Common myeloid progenitor, CD34-positive (primary cell): ENCODE measurements around the gene TBRG1.

Source experiments
- CTCF ChIA-PET: fragments of 350-600 bp; sonication (Branson Sonifier 250); formaldehyde crosslinking; loops from one replicate; lab custom pipeline; 2021; ENCODE audit warnings: antibody characterized with exemption; lab: Charles Lee
- POLR2A ChIA-PET: fragments of 350-600 bp; sonication (Branson Sonifier 250); formaldehyde crosslinking; loops from one replicate; lab custom pipeline; 2021; ENCODE audit warnings: antibody characterized with exemption; lab: Charles Lee
- DNase-seq, 3 donors: peaks; one replicate each; pipeline versions ENCODE4 v3.0.0 to v3.0.0-alpha.2; 2013
- H3K27ac ChIP-seq, 2 experiments: 1 replicate in 1 of 2; 2 replicates in 1 of 2; pipeline ENCODE4 v1.7.0; 2013; ENCODE audit warnings: inconsistent platforms in 2 of 2, low read length in 2 of 2, mild to moderate bottlenecking in 2 of 2, low read depth in 1 of 2, moderate library complexity in 1 of 2; ENCODE audit not compliant: severe bottlenecking in 2 of 2, insufficient read depth in 1 of 2, poor library complexity in 1 of 2
- H3K27me3 ChIP-seq, 5 experiments: replicated peaks in 2 of 5; 1 replicate in 3 of 5; 2 replicates in 2 of 5; pipeline versions ENCODE4 v1.6.1 to v1.7.0; 2013; ENCODE audit warnings: low read length in 4 of 5, mild to moderate bottlenecking in 2 of 5, moderate library complexity in 2 of 5, inconsistent platforms in 1 of 5; ENCODE audit not compliant: insufficient read depth in 5 of 5, control insufficient read depth in 4 of 5
- H3K36me3 ChIP-seq, 4 experiments: 1 replicate in 2 of 4; 2 replicates in 2 of 4; pipeline versions ENCODE4 v1.6.1 to v1.7.0; 2013; ENCODE audit warnings: low read length in 3 of 4, control low read depth in 1 of 4, mild to moderate bottlenecking in 1 of 4; ENCODE audit not compliant: control insufficient read depth in 4 of 4, insufficient read depth in 4 of 4
- H3K4me1 ChIP-seq, 4 experiments: 1 replicate in 3 of 4; 2 replicates in 1 of 4; pipeline versions ENCODE4 v1.6.1 to v1.7.1; 2013; ENCODE audit warnings: low read length in 3 of 4, mild to moderate bottlenecking in 3 of 4, control low read depth in 1 of 4, inconsistent platforms in 1 of 4, moderate library complexity in 1 of 4; ENCODE audit not compliant: control insufficient read depth in 4 of 4, insufficient read depth in 4 of 4; ENCODE audit errors: control extremely low read depth in 1 of 4
- H3K4me3 ChIP-seq, 7 experiments: 1 replicate in 4 of 7; 2 replicates in 3 of 7; pipeline versions ENCODE4 v1.5.1 to v1.7.0; 2013; ENCODE audit warnings: mild to moderate bottlenecking in 7 of 7, low read length in 6 of 7, moderate library complexity in 6 of 7, inconsistent platforms in 2 of 7, low read depth in 2 of 7, control low read depth in 1 of 7; ENCODE audit not compliant: insufficient read depth in 4 of 7, control insufficient read depth in 1 of 7; ENCODE audit errors: extremely low read depth in 1 of 7
- H3K9me3 ChIP-seq, 5 experiments: 1 replicate in 4 of 5; 2 replicates in 1 of 5; pipeline versions ENCODE4 v1.6.1 to v1.7.1; 2013; ENCODE audit warnings: low read length in 4 of 5, mild to moderate bottlenecking in 2 of 5, inconsistent platforms in 1 of 5, low read depth in 1 of 5, moderate library complexity in 1 of 5; ENCODE audit not compliant: control insufficient read depth in 4 of 5, insufficient read depth in 2 of 5; ENCODE audit errors: control extremely low read depth in 1 of 5
- WGBS: methylation state at CpG from one replicate; pipeline ENCODE4 v1.1.5; 2013; ENCODE audit not compliant: insufficient coverage; 5-methylcytosine and 5-hydroxymethylcytosine counted together

Gene TBRG1

GRCh38 chr11:124612045-124612444 is 10.6 kb upstream of the TBRG1 start:
- no peak overlapping the region for H3K4me3 ChIP-seq
- no peaks in the 10 kb centered on the region for H3K27me3 ChIP-seq
- H3K27ac ChIP-seq, result no peak overlapping the region
- ChIA-PET POLR2A (no interaction called here), CTCF (no interaction called here)
- peak in 2 of 3 donors; percentile 43 to 61 for DNase-seq
- H3K9me3 ChIP-seq, result no peaks in the 10 kb centered on the region
- H3K4me1 ChIP-seq, result peaks cover 0 to 12% (median 4%) of the 10 kb centered on the region in 4 experiments
- 80% methylated on average over 1 of the region's 3 CpGs for WGBS
- H3K36me3 ChIP-seq, result no peaks in the 10 kb centered on the region

DNA sequence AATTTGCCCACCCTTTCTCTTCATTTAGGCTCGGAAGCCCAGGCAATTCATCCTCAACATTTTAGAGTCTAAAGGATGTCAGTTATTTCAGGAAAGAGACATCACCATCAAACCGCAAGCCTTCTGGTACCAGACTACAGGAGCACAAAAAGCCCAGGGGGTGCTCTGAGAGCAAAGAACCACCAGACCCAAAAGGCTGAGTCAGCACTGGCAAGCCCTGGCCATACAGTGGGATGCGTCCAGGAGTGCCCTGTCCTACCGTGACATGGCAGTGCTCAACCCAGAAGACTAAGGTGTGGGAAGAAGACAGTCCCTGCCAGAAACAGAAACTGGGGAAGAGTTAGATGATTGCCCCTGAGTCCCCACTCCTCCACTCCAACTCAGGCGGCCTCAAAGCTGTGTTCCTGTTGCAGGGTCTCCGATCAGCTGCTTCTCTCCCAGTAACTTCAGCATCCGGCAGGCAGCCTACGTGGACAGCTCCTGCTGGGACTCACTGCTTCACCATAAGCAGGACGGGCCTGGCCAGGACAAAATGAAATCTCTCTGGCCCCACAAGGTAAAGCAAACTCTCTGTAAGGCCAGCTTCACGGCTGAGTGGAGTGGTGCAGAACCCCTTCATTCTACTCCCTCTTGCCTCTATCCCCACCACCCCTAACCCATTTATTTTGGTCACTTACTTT is 10.0 kb upstream of the TBRG1 start:
- no peak overlapping the region for H3K4me3 ChIP-seq
- peaks cover 0 to 12% (median 3%) of the 10 kb centered on the region in 4 experiments for H3K4me1 ChIP-seq
- no peak overlapping the region for H3K27ac ChIP-seq
- no peak for DNase-seq
- 97% methylated on average over 7 of the region's 10 CpGs for WGBS
- CTCF ChIA-PET, result no interaction called here
- POLR2A ChIA-PET, result no interaction called here
- H3K9me3 ChIP-seq, result no peaks in the 10 kb centered on the region
- H3K36me3 ChIP-seq, result no peaks in the 10 kb centered on the region
- no peaks in the 10 kb centered on the region for H3K27me3 ChIP-seq

DNA sequence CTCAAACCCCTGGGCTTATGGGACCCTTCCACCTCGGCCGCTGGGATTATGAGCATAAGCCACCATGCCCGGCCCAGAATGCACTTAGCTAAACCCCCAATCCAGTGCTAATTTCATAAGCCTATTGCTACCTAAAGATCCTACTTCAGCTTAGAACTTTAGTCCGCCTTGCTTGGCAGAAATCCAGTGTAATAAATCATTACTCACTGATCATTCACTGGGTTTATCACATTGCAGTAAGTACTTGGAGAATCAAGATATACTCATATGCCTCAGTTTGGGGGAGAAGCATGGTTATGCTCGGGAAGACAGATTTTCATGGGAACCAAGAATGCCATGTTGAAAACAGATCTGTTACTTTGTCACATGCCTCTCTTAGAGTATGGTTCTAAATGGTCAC is 3.8 kb upstream of the TBRG1 start:
- CTCF ChIA-PET, result interaction anchor here (0.6 to 1.9 kb wide), 3 partner anchors 12 to 149 kb away, joined by 3 to 5 read pairs (median 3); no protein-coding TSS in a partner anchor
- H3K4me3 ChIP-seq, result no peak overlapping the region
- H3K27me3 ChIP-seq, result peaks cover 0 to 2% (median 0%) of the 10 kb centered on the region in 5 experiments
- H3K27ac ChIP-seq, result no peak overlapping the region
- H3K9me3 ChIP-seq, result no peaks in the 10 kb centered on the region
- no peak for DNase-seq
- POLR2A ChIA-PET, result no interaction called here
- WGBS, result 91% methylated on average over 5 of the region's 5 CpGs
- H3K36me3 ChIP-seq, result no peaks in the 10 kb centered on the region
- H3K4me1 ChIP-seq, result peaks cover 6 to 17% (median 13%) of the 10 kb centered on the region in 4 experiments

DNA sequence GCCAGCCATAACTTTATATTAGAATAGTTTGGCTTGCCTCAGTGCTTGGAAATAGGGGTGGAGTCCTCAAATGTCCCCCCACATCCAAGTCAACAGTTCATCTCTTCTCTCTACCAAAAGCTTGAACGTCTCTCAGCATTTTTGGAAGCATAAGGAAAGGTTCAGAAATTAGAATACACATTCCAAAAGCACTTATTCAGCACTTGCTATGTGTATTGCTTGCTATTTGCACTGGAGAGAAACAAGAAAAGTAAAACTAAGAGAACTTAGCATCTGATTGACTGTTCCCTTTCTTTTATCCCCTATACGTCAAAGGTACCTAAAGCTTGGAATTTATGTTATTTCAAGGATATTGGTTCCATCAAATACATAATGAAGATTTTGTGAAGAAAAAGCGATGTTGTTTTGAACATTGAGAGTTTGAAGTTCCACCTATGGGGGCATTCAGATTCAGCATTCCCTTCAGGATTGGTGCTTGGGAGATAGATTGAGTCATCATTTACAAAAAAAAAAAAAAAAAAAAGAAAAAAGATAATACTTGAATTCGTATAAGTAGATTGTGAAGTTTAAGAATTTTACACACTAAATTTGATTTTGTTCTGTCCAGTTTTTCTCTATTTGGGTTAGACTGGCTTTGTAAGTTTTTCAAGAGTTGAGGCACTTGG is 1.3 kb downstream of the TBRG1 start:
- Histone ChIP-seq H3K9me3 (no peaks in the 10 kb centered on the region), H3K4me1 (peaks cover 8 to 19% (median 16%) of the 10 kb centered on the region in 4 experiments), H3K27me3 (peaks cover 0 to 2% (median 0%) of the 10 kb centered on the region in 5 experiments), H3K4me3 (peak overlapping the region in 6 of 7 experiments; percentile 86 to 97 (median 93)), H3K36me3 (peaks cover 8 to 36% (median 27%) of the 10 kb centered on the region in 4 experiments), H3K27ac (peak overlapping the region in 1 of 2 experiments; percentile 94)
- no peak for DNase-seq
- no CpG with 5 or more reads among the region's 4 CpGs for WGBS
- ChIA-PET CTCF (interaction anchor here (1.4 to 3.0 kb wide), 3 partner anchors 9 to 213 kb away, joined by 4 to 24 read pairs (median 4); no protein-coding TSS in a partner anchor), POLR2A (no interaction called here)

GRCh38 chr11:124625504-124626168 is 3.0 kb downstream of the TBRG1 start:
- ChIA-PET CTCF (interaction anchor here (0.9 to 1.7 kb wide), 4 partner anchors 10 to 35 kb away, joined by 3 to 8 read pairs (median 4); no protein-coding TSS in a partner anchor), POLR2A (no interaction called here)
- Histone ChIP-seq H3K4me3 (no peak overlapping the region), H3K4me1 (peaks cover 8 to 19% (median 16%) of the 10 kb centered on the region in 4 experiments), H3K27me3 (no peaks in the 10 kb centered on the region), H3K27ac (no peak overlapping the region), H3K9me3 (no peaks in the 10 kb centered on the region), H3K36me3 (peaks cover 15 to 44% (median 37%) of the 10 kb centered on the region in 4 experiments)
- no peak for DNase-seq
- 60% methylated on average over 1 of the region's 3 CpGs for WGBS

DNA sequence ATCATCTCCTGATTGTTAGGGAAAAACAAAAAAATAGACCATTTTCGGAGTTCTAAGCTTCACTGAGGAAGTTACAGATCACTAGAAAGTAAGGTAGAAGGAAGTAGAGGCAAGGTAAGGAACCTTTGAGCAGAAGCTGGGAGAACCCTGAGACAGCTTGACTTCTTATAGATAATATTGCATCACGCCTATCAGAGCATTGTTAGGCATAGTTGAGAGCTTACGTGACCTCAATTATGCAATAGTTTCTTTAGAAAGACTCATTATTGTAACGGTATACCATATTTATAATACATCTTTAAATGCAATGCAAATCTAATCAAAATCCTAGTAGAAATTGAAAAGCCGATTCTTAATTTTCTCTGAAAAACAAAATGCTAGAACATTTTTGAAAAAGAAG is 4.9 kb downstream of the TBRG1 start:
- peaks cover 19 to 63% (median 51%) of the 10 kb centered on the region in 4 experiments for H3K36me3 ChIP-seq
- no peaks in the 10 kb centered on the region for H3K9me3 ChIP-seq
- CTCF ChIA-PET, result interaction anchor here (0.8 to 1.1 kb wide), 2 partner anchors 15 to 166 kb away, joined by 3 read pairs; no protein-coding TSS in a partner anchor
- peaks cover 5 to 11% (median 9%) of the 10 kb centered on the region in 4 experiments for H3K4me1 ChIP-seq
- DNase-seq, result no peak
- H3K27ac ChIP-seq, result no peak overlapping the region
- 100% methylated on average over 1 of the region's 5 CpGs for WGBS
- no peak overlapping the region for H3K4me3 ChIP-seq
- no peaks in the 10 kb centered on the region for H3K27me3 ChIP-seq
- POLR2A ChIA-PET, result no interaction called here
